OCI-LY1 (cell line): ENCODE results near the gene KRT26.

Source experiments
- CTCF ChIP-seq: fragments of 200-600 bp; sonication (generic), shearing (Covaris generic); IDR thresholded peaks from 2 replicates; pipeline ENCODE4 v1.5.1; 2017; ENCODE audit warnings: mild to moderate bottlenecking, antibody characterized with exemption, low read length, moderate library complexity, mixed read lengths
- EZH2 ChIP-seq: fragments of 200-600 bp; sonication (generic), shearing (Covaris generic); IDR thresholded peaks from 2 replicates; pipeline ENCODE4 v1.8.0; 2017; ENCODE audit warnings: borderline replicate concordance, mixed run types, mild to moderate bottlenecking, antibody characterized with exemption, low read length, moderate library complexity, mixed read lengths

GRCh38 chr17:40735016-40735415 lies 37.0 kb downstream of the KRT26 start:
- TF ChIP-seq EZH2 (no peak), CTCF (no peak)
